Stimulated activated naive CD8-positive, alpha-beta T cell treated with anti-CD3 and anti-CD28 coated beads, Interleukin-15, amount 100 ng/mL, for 72 hours (primary cell): Measurements from ENCODE around the gene KLHL33.
A peak's percentile ranks its signal among the peaks of the same experiment; 100 is the strongest.

ENCODE experiments used
- ATAC-seq: fragments of 150-1000 bp; cut with Tn5 transposase; 2 replicates; pipeline ENCODE4 v1.10.0; 2021; ENCODE audit warnings: mild to moderate bottlenecking, moderate library complexity
- DNase-seq, 2 donors: peaks; one replicate each; pipeline ENCODE4 v3.0.0; 2021 to 2022
- H3K27ac Mint-ChIP-seq, 2 donors: one replicate each; pipeline ENCODE4 v1.8.0; 2022; ENCODE audit warnings: mild to moderate bottlenecking in 2 of 2, mixed read lengths in 2 of 2, moderate library complexity in 2 of 2
- H3K27me3 Mint-ChIP-seq: one replicate; pipeline ENCODE4 v1.8.0; 2022; ENCODE audit warnings: mixed read lengths
- H3K4me1 Mint-ChIP-seq: one replicate; pipeline ENCODE4 v1.8.0; 2022; ENCODE audit warnings: mild to moderate bottlenecking, mixed read lengths
- H3K4me3 Mint-ChIP-seq, 2 donors: one replicate each; pipeline ENCODE4 v1.8.0; 2022; ENCODE audit warnings: mild to moderate bottlenecking in 2 of 2, mixed read lengths in 2 of 2, moderate library complexity in 1 of 2
- H3K9me3 Mint-ChIP-seq, 2 donors: one replicate each; pipeline ENCODE4 v1.8.0; 2022; ENCODE audit warnings: mixed read lengths in 2 of 2

The KLHL33 gene

DNA sequence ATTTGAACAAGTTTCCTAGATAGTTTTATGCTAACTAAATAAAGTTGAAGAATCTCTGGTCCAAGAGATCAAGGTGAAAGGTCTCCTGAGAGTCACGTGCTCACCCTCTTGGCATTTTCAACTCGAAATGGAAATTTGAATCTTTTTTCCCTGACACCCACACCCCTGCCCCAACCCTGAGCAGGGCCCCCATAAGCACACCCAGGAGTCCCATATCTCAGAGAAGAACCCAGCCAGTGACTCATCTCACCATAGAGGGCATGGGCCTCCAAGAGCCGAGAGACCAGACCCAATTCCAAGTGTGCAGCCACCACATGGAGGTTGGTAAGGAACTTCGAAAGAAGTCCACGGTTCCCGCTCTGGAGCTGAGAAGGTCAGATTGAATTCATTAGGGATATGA is 55.3 kb downstream of the KLHL33 start:
- H3K4me3 Mint-ChIP-seq, result no peak overlapping the region
- peak overlapping the region in 1 of 2 donors; percentile 19 for H3K27ac Mint-ChIP-seq
- ATAC-seq, result no peak
- DNase-seq, result no peak
- H3K9me3 Mint-ChIP-seq, result no peaks in the 10 kb centered on the region
- H3K27me3 Mint-ChIP-seq, result no peaks in the 10 kb centered on the region
- no peaks in the 10 kb centered on the region for H3K4me1 Mint-ChIP-seq

GRCh38 chr14:20379743-20380142 is 56.2 kb downstream of the KLHL33 start:
- Mint-ChIP-seq H3K27ac (peak overlapping the region in 1 of 2 donors; percentile 85), H3K4me3 (no peak overlapping the region), H3K4me1 (no peaks in the 10 kb centered on the region), H3K27me3 (no peaks in the 10 kb centered on the region), H3K9me3 (no peaks in the 10 kb centered on the region)
- DNase-seq (no peak), ATAC-seq (no peak)

DNA sequence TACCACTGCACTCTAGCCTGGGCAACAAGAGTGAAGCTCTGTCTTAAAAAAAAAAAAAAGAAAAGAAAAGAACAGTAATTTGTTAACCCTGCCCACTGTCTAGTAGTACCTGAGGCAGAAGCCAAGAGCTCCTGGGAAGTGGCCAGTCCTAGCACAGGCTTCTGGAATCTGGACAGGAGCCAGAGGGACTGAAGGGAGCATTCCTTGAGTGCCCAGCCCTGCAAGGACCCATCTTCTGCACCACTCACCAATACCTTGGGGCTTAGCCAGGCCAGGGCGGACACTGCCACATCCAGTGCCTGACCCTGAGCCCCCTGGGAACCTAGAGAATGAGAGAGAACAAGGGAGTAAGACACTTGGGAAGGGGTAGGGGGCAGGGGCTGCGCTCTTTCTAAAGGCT is 58.8 kb downstream of the KLHL33 start:
- Mint-ChIP-seq H3K27me3 (no peaks in the 10 kb centered on the region), H3K9me3 (no peaks in the 10 kb centered on the region), H3K4me1 (no peaks in the 10 kb centered on the region), H3K27ac (no peak overlapping the region), H3K4me3 (no peak overlapping the region)
- ATAC-seq (no peak), DNase-seq (no peak)

DNA sequence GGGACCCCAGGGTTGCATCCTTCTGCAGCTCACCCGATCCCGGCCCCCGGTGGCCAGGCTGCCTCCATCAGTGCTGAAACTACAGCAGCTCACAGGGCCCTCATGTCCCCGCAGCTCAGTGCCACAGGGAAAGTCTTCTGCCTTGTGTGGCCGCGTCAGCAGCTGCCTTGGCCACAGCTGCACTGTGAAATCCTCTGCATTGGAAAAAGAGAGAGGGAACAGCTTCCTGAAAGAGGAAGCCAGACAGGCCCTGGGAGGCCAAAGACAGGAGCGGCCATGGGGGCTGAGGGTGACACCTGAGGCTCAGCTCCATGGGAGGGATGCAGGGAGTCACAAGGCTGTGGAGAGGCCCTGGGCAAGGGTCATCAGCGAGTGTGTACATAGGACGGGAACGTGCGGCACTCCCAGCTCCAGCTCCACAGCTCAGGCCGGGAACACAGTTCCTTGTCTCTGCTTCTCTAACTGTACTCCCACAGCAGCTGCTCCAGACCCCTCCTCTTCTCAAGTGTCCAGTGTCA is 59.8 kb downstream of the KLHL33 start:
- Mint-ChIP-seq H3K4me3 (no peak overlapping the region), H3K27ac (no peak overlapping the region), H3K4me1 (no peaks in the 10 kb centered on the region), H3K27me3 (no peaks in the 10 kb centered on the region), H3K9me3 (no peaks in the 10 kb centered on the region)
- DNase-seq (no peak), ATAC-seq (no peak)
